ENCODE results near the gene CCDC8.

GRCh38 chr19:46365561-46365960, 47.8 kb downstream of the CCDC8 start:
- TF ChIP-seq CTCF (IDR thresholded peaks at IDR 0.05) (no peak), POLR2AphosphoS5 (IDR thresholded peaks at IDR 0.05) (no peak), POLR2A (IDR thresholded peaks at IDR 0.05; ENCODE audit: low read depth) (no peak)
